HUES6 (cell line): ENCODE data around the gene FOXP1.
"Not testable (repeated sequence)": the region's sequence is repeated elsewhere in the genome, so short reads cannot be mapped to it uniquely, and the experiment has no call there.

Source experiments
- H3K27ac ChIP-seq: 2 replicates; pipeline ENCODE4 v1.7.0; 2013; ENCODE audit warnings: low read depth, mild to moderate bottlenecking, low read length, inconsistent platforms
- H3K27me3 ChIP-seq: 2 replicates; pipeline ENCODE4 v1.6.1; 2013; ENCODE audit warnings: low read length; ENCODE audit not compliant: control insufficient read depth, insufficient read depth
- H3K36me3 ChIP-seq: 2 replicates; pipeline ENCODE4 v1.6.1; 2013; ENCODE audit warnings: low read length; ENCODE audit not compliant: control insufficient read depth, insufficient read depth
- H3K4me1 ChIP-seq: 2 replicates; pipeline ENCODE4 v1.6.1; 2013; ENCODE audit warnings: low read length; ENCODE audit not compliant: control insufficient read depth, insufficient read depth
- H3K4me3 ChIP-seq: 2 replicates; pipeline ENCODE4 v1.5.1; 2013; ENCODE audit warnings: low read depth, low read length
- H3K9ac ChIP-seq: one replicate; pipeline ENCODE4 v1.6.1; 2013; ENCODE audit warnings: mild to moderate bottlenecking, low read length
- H3K9me3 ChIP-seq: 2 replicates; pipeline ENCODE4 v1.6.1; 2013; ENCODE audit warnings: low read depth, low read length; ENCODE audit not compliant: control insufficient read depth, insufficient read depth

Gene FOXP1

DNA sequence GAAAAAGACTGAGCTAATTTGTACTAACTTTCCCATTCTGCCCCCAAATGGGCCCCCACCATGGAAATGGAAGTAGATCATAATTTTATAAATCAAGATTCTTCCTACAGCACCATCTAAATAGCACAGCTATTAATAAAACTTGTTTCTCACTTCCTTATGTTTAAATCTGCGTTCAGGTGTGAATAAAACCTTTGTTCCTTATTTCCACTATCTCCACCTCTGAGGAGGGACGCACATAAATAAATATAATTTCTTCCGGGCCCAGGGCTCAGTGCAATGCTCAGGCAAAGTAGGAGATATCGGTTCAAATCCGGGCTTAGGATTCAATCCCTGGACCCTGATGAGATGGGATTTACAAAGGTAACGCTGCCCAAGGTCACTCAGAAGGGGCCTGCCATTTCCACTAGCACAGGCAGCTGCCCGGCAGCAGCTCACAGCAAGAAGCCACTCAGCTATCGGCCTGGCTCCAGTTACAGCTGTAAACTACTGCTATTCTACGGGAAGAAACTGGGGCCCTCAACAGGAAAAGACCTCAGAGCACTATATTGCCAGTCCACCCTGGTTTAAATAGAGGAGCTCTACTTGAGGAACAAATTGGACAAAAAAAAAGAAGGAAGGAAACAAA is 52.5 kb downstream of the FOXP1 start:
- Histone ChIP-seq H3K4me3 (no peak overlapping the region), H3K27me3 (no peaks in the 10 kb centered on the region), H3K4me1 (peaks cover 16% of the 10 kb centered on the region), H3K9me3 (no peaks in the 10 kb centered on the region), H3K36me3 (no peaks in the 10 kb centered on the region), H3K9ac (no peak overlapping the region), H3K27ac (no peak overlapping the region)

DNA sequence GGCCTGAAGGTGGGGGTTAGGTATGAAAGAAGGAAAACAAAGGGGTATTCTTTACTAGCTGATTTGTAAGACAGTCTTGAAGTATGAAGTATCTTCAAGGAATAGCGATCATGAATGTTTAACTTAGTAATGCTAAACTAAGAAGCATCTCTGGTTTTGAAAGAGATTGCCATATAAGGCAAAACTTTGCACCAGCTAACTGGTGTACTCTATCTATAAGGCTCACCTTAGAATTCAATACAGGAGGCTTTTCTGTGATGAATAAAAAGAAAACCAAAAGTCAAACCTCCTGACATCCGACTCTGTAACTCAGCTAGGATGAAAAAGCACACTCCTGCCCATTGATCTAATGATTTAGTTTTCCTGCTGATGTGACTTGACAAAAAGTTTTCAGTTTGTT is 54.7 kb downstream of the FOXP1 start:
- Histone ChIP-seq H3K27me3 (no peaks in the 10 kb centered on the region), H3K36me3 (no peaks in the 10 kb centered on the region), H3K9ac (no peak overlapping the region), H3K4me1 (peaks cover 14% of the 10 kb centered on the region), H3K27ac (no peak overlapping the region), H3K4me3 (no peak overlapping the region), H3K9me3 (no peaks in the 10 kb centered on the region)

DNA sequence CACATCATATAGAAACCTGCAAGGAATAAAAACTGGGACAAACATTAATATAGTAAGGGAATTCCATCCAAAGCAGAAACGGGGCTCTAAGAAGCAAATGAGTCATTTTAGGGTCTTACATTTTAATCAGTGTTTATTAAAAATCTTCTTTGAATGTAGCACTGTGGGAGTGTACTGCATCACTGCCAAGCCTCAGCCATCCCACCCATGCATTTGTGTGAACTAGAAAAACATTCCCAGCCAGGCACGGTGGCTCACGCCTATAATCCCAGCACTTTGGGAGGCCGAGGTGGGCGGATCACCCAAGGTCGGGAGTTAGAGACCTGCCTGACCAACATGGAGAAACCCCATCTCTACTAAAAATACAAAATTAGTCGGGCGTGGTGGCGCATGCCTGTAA is 57.1 kb downstream of the FOXP1 start:
- not testable (repeated sequence) for H3K36me3 ChIP-seq, H3K27ac ChIP-seq, H3K27me3 ChIP-seq, H3K4me3 ChIP-seq, H3K9me3 ChIP-seq, H3K9ac ChIP-seq
- peaks cover 13% of the 10 kb centered on the region for H3K4me1 ChIP-seq

DNA sequence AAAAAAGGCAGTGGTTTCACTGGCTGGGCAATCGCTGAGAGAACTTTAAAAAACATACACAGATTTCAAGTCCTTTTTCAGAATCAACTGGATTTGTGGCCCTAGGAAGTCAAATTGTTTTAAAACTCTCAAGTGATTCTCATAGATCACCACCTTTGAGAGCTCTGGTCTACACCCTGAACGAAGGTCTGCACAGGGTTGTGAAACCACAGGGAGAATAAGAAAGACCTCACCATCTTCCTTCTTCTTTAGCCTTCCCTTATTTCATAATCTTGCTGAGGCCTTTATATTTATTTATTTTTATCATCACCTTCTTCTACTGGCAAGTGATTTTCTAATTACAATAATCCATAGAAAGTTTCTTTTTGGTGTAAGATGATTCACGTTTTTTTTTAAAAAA is 58.1 kb downstream of the FOXP1 start:
- Histone ChIP-seq H3K27me3 (no peaks in the 10 kb centered on the region), H3K36me3 (no peaks in the 10 kb centered on the region), H3K27ac (no peak overlapping the region), H3K4me1 (peaks cover 18% of the 10 kb centered on the region), H3K9me3 (no peaks in the 10 kb centered on the region), H3K9ac (no peak overlapping the region), H3K4me3 (no peak overlapping the region)

DNA sequence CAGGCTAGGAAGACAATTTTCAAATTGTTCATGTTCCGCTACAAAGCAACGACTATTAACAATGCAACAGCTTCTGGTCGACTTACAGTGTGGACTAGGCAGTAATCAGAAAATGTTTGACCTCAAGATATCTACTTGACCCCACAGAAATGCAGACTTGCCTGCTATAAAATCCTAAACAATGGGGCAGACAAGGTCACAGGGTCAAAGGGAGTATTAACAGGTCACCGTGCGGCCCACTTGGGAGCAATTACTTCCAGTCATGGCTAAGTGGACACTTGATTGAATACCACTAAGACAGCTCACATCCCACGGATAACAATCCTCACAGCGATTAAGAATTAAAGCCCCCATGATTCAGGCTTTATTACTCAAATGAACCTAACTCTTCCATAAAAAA is 58.9 kb downstream of the FOXP1 start:
- Histone ChIP-seq H3K36me3 (no peaks in the 10 kb centered on the region), H3K27me3 (no peaks in the 10 kb centered on the region), H3K27ac (no peak overlapping the region), H3K4me3 (no peak overlapping the region), H3K9ac (no peak overlapping the region), H3K4me1 (peaks cover 25% of the 10 kb centered on the region), H3K9me3 (no peaks in the 10 kb centered on the region)

DNA sequence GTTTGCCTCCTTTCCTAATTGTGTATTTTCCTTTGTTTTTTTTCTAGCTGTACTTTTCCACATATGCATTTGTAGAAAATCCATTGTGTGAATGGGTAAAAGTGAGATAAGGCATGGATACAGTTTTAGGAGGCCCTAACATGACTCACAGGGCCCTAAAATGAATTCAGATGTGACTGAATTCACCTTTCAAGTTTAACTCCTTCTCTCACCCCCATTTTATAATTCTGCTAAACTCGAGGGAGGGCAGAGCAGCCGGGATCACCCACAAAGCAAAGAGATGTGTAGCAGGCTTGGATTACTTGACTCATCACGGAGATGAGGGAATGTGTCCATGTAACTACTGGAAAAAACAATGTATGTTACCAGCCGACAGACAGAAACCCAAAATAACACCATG is 59.9 kb downstream of the FOXP1 start:
- peaks cover 24% of the 10 kb centered on the region for H3K4me1 ChIP-seq
- no peaks in the 10 kb centered on the region for H3K27me3 ChIP-seq
- H3K9ac ChIP-seq: no peak overlapping the region
- H3K9me3 ChIP-seq: no peaks in the 10 kb centered on the region
- H3K36me3 ChIP-seq: no peaks in the 10 kb centered on the region
- no peak overlapping the region for H3K27ac ChIP-seq
- H3K4me3 ChIP-seq: no peak overlapping the region

DNA sequence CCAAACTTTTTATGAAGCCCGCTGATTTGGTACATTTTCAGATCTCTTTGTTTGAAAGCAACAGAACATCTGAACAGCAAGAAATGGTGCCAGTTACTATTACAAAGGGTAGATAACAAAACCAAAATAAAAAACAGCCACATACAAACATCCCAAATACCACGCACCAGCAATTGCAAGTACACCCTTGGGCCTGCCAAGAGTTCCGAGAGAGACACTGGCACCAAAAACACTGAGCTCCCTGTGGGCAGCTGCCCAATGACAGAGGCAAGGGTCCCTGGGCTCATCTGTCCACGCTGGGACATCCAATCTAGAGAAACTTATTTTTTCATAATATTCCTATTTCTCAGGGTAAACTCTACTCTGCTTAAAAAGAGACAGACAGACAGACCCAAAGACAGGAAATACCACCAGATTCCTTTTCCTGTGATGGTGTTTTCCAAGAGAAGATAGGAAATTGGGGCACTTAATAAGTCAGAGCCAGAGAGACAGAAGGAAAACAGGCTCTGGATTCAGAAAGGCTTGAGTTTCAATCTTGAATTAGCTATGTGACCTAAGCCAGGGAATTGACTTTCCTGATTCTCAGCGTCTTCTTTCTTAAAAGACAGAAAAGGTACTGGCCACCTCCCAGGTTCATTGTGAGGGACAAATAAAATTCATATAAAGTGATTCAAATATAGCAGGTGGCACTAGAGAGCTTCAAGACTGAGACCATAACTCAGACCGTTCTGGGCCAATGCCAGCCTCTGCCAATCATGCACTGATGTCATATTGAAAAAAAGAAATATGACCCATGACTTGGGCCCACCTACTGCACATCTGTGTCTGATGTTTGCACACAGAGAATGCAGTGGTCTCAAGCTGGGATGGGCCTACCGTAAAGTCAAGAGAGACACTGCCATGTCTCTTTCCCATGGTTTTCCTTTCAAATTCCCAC is 61.3 kb downstream of the FOXP1 start:
- Histone ChIP-seq H3K4me1 (peaks cover 20% of the 10 kb centered on the region), H3K27ac (no peak overlapping the region), H3K27me3 (no peaks in the 10 kb centered on the region), H3K9me3 (no peaks in the 10 kb centered on the region), H3K9ac (no peak overlapping the region), H3K36me3 (no peaks in the 10 kb centered on the region), H3K4me3 (no peak overlapping the region)

DNA sequence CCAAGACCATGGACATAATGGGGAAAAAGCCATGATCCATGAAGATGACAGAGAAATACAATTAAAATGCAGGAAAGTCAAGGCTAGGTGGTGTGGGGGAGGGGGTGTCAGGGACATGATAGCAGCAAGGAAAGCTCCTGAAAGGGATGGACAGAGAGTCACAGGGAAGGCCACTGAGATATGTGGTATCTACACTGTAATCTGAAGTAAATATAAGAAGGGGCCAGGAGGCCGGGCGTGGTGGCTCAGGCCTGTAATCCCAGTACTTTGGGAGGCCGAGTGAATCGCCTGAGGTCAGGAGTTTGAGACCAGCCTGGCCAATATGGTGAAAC is 62.5 kb downstream of the FOXP1 start:
- H3K4me1 ChIP-seq: peaks cover 20% of the 10 kb centered on the region
- no peaks in the 10 kb centered on the region for H3K36me3 ChIP-seq
- no peaks in the 10 kb centered on the region for H3K27me3 ChIP-seq
- no peak overlapping the region for H3K9ac ChIP-seq
- H3K27ac ChIP-seq: no peak overlapping the region
- H3K4me3 ChIP-seq: no peak overlapping the region
- no peaks in the 10 kb centered on the region for H3K9me3 ChIP-seq

DNA sequence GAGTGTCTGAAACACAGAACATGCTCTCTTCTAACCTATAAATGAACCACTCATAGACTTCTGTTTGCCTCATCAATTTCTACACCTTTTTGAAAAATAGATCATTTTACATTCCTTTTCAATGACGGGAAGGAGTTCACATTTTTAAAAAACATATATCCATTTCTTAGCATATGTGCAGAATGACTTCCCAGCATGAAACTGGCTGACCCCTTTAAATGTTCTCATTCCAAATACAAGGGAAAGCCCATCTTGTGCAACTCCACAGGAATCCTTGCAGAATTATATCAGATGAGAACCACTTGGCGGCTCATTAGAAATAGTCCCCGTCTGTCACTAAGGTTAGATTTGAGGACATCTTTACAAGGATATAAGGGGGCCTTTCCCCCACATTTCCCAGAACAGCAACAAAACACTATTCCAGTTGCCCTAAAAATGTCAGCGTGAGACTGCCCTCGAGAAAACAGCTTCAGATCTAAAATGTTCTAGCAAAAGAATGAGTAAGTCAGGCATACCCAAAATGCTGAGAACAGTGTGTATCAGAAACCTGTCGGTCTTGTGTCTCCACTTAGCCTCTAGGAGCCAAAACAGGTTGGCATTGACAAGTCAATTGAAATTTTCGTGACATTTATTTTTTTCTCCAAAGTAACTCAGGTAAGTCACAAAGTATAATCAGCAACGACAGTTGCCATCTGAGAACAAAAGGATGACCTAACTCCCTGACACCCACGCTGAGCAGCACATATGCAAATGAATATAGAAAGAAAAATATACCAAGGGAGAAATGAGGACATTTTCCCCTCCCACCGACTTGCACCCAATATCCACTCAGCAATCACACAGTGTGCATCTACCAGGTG is 63.1 kb downstream of the FOXP1 start:
- Histone ChIP-seq H3K27ac (no peak overlapping the region), H3K27me3 (no peaks in the 10 kb centered on the region), H3K4me3 (no peak overlapping the region), H3K9me3 (no peaks in the 10 kb centered on the region), H3K4me1 (peaks cover 20% of the 10 kb centered on the region), H3K36me3 (no peaks in the 10 kb centered on the region), H3K9ac (no peak overlapping the region)

DNA sequence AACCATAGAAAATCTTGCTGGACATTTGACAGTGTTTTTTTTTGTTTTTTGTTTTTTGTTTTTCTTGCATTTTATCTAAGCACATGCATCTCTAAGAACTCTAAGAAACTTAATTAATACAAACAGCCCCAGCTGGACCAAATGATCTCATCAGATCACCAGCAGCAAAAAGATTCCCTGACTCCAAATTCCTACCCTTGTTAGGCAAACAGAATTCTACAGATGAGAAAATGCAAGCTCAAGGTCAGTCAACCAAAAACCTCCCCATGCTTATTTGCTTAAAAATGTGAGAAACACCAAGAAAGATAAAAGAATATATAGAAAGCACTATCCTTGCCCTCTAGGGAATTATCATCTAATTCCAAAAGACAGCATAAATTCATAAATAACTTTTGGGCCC is 65.4 kb downstream of the FOXP1 start:
- Histone ChIP-seq H3K4me3 (no peak overlapping the region), H3K27ac (no peak overlapping the region), H3K36me3 (no peaks in the 10 kb centered on the region), H3K27me3 (no peaks in the 10 kb centered on the region), H3K9me3 (no peaks in the 10 kb centered on the region; the same call in 1 of the 2 replicates), H3K4me1 (peaks cover 17% of the 10 kb centered on the region), H3K9ac (no peak overlapping the region)
